K562 (cell line): Measurements from ENCODE around the gene OR51S1. TPM values are rescaled to one million over a fixed set of nuclear protein-coding genes. Genes with fewer than 3 reads are reported as not detected.

Experiments
- ATAC-seq: fragments of 200-7000 bp; cut with Tn5 transposase; 3 replicates; pipeline ENCODE4 v1.9.1; 2020; ENCODE audit warnings: moderate library complexity
- BruUV-seq: library from RNA; stranded (reverse); fragments of 400-500 nt; replicated peaks from 2 replicates; lab custom pipeline; 2021; lab: Mats Ljungman, UMichigan
- CTCF ChIA-PET: fragments of 300-600 bp; formaldehyde crosslinking; extraction: SDS; loops from one replicate; lab custom pipeline; 2021; ENCODE audit warnings: low intra/inter-chr PET ratio; lab: Yijun Ruan, JAX
- POLR2A ChIA-PET: fragments of 300-600, 350-650 bp; sonication (Branson Sonifier 250); formaldehyde crosslinking; extraction: SDS; loops from one replicate; lab custom pipeline; 2021; ENCODE audit warnings: antibody characterized with exemption, inconsistent platforms; lab: Yijun Ruan, JAX
- DNase-seq, 4 experiments: peaks; one replicate each; pipeline versions ENCODE4 v3.0.0 to v3.0.0-alpha.2; 2011 to 2018; ENCODE audit warnings: low spot score in 3 of 4, mixed read lengths in 3 of 4; ENCODE audit errors: extremely low read depth in 1 of 4
- FAIRE-seq: peaks from 2 replicates; lab custom pipeline; 2011; peaks lifted over from hg19 to GRCh38; lab: Jason Lieb, UNC
- H2AFZ ChIP-seq: 2 replicates; pipeline ENCODE4 v1.6.0; 2011; ENCODE audit warnings: low read depth, low read length, control low read depth, inconsistent platforms
- H3K27ac ChIP-seq: fragments of 200-600 bp; 3 replicates; pipeline ENCODE4 v1.8.0; 2011; ENCODE audit warnings: low read depth, mild to moderate bottlenecking, control low read depth, inconsistent platforms, low read length, moderate library complexity, mixed read lengths; ENCODE audit errors: extremely low read depth
- H3K27me3 ChIP-seq, 2 experiments: fragments of 300-600 bp in 1 of 2; 2 replicates in 1 of 2; 3 replicates in 1 of 2; pipeline versions ENCODE4 v1.6.0 to v1.8.0; 2011; ENCODE audit warnings: inconsistent platforms in 2 of 2, low read length in 2 of 2, mild to moderate bottlenecking in 1 of 2, mixed read lengths in 1 of 2, moderate library complexity in 1 of 2; ENCODE audit not compliant: control insufficient read depth in 2 of 2, insufficient read depth in 2 of 2
- H3K36me3 ChIP-seq: fragments of 300-600 bp; 3 replicates; pipeline ENCODE4 v1.8.0; 2011; ENCODE audit warnings: mild to moderate bottlenecking, low read length, inconsistent platforms; ENCODE audit not compliant: control insufficient read depth, insufficient read depth
- H3K4me1 ChIP-seq, 2 experiments: fragments of 200-600 bp in 1 of 2; replicated peaks in 1 of 2; 2 replicates in 1 of 2; 3 replicates in 1 of 2; pipeline versions ENCODE4 v1.5.1 to v1.8.0; 2011; ENCODE audit warnings: inconsistent platforms in 2 of 2, low read length in 2 of 2, mild to moderate bottlenecking in 1 of 2, mixed read lengths in 1 of 2, moderate library complexity in 1 of 2; ENCODE audit not compliant: control insufficient read depth in 2 of 2, insufficient read depth in 2 of 2
- H3K4me2 ChIP-seq: 2 replicates; pipeline ENCODE4 v1.6.1; 2011; ENCODE audit warnings: low read length, control low read depth, inconsistent platforms, mixed read lengths; ENCODE audit not compliant: insufficient read depth
- H3K4me3 ChIP-seq: fragments of 200-600 bp; sonication (generic), shearing (Covaris generic); 2 replicates; pipeline ENCODE4 v1.5.1; 2016; ENCODE audit warnings: control low read depth, inconsistent platforms
- H3K79me2 ChIP-seq: fragments of 200-600 bp; 3 replicates; pipeline ENCODE4 v1.8.0; 2011; ENCODE audit warnings: low read length, inconsistent platforms; ENCODE audit not compliant: control insufficient read depth, insufficient read depth
- H3K9ac ChIP-seq, 2 experiments: 2 replicates each; pipeline versions ENCODE4 v1.6.0 to v1.6.1; 2011; ENCODE audit warnings: low read depth in 2 of 2, low read length in 2 of 2, control low read depth in 1 of 2, inconsistent platforms in 1 of 2, mild to moderate bottlenecking in 1 of 2, mixed read lengths in 1 of 2; ENCODE audit not compliant: insufficient read depth in 1 of 2
- H3K9me1 ChIP-seq: one replicate; pipeline ENCODE4 v1.6.0; 2011; ENCODE audit warnings: inconsistent platforms, mild to moderate bottlenecking, low read length, moderate library complexity; ENCODE audit not compliant: control insufficient read depth, insufficient read depth
- H3K9me3 ChIP-seq: replicated peaks from 2 replicates; pipeline ENCODE4 v1.5.1; 2011; ENCODE audit warnings: low read depth, low read length, inconsistent platforms; ENCODE audit not compliant: control insufficient read depth, insufficient read depth
- H4K20me1 ChIP-seq: replicated peaks from 2 replicates; pipeline ENCODE4 v1.6.1; 2011; ENCODE audit warnings: low read length, inconsistent platforms, mixed read lengths; ENCODE audit not compliant: control insufficient read depth, insufficient read depth
- ASH1L ChIP-seq: fragments of 450-650 bp; IDR thresholded peaks from 2 replicates; pipeline ENCODE4 v1.6.1; 2018; ENCODE audit warnings: borderline replicate concordance, mild to moderate bottlenecking, low read depth; ENCODE audit not compliant: partially characterized antibody
- CHAMP1 ChIP-seq: fragments of 450-650 bp; IDR thresholded peaks from 2 replicates; pipeline ENCODE4 v1.6.1; 2016; ENCODE audit warnings: mild to moderate bottlenecking
- E2F8 ChIP-seq: fragments of 450-650 bp; IDR thresholded peaks from 2 replicates; pipeline ENCODE4 v1.7.1; 2018; ENCODE audit warnings: mild to moderate bottlenecking, low read depth; ENCODE audit not compliant: partially characterized antibody
- ESRRB ChIP-seq: fragments of 250-450 bp; sonication (Bioruptor Pico); IDR thresholded peaks from 2 replicates; pipeline ENCODE4 v1.5.0; 2020; ENCODE audit warnings: mild to moderate bottlenecking, moderate library complexity, borderline replicate concordance
- ETV1 ChIP-seq: fragments of 450-650 bp; conservative IDR thresholded peaks from 2 replicates; pipeline ENCODE4 v1.6.1; 2016; ENCODE audit warnings: missing genetic modification characterization, control low read depth, low read depth, missing compliant biosample characterization
- KAT7 ChIP-seq: sonication (generic); formaldehyde crosslinking; IDR thresholded peaks from 2 replicates; pipeline ENCODE4 v1.8.0; 2022; ENCODE audit warnings: missing genetic modification reagents, mild to moderate bottlenecking, borderline replicate concordance
- MEF2A ChIP-seq: IDR thresholded peaks from 2 replicates; pipeline ENCODE4 v1.6.1; 2011; ENCODE audit warnings: low read depth, mild to moderate bottlenecking, low read length, moderate library complexity; ENCODE audit not compliant: control insufficient read depth
- MTF1 ChIP-seq: fragments of 250-450 bp; sonication (Bioruptor Pico); IDR thresholded peaks from 2 replicates; pipeline ENCODE4 v1.9.0; 2021; ENCODE audit warnings: moderate library complexity, mild to moderate bottlenecking, inconsistent platforms, borderline replicate concordance
- NFE2 ChIP-seq: IDR thresholded peaks from 2 replicates; pipeline ENCODE4 v1.6.1; 2014; ENCODE audit warnings: antibody characterized with exemption, low read depth
- NUFIP1 ChIP-seq: fragments of 450-650 bp; IDR thresholded peaks from 2 replicates; pipeline ENCODE4 v1.6.1; 2018; ENCODE audit not compliant: partially characterized antibody
- SMC3 ChIP-seq: conservative IDR thresholded peaks from 2 replicates; pipeline ENCODE4 v1.6.1; 2011; ENCODE audit warnings: low read depth, low read length, improper control_type of control experiment; ENCODE audit not compliant: insufficient read depth
- SREBF2 ChIP-seq: sonication (generic); formaldehyde crosslinking; IDR thresholded peaks from 2 replicates; pipeline ENCODE4 v1.4.0; 2020; ENCODE audit warnings: mild to moderate bottlenecking, missing genetic modification reagents
- TCFL5 ChIP-seq: fragments of 250-450 bp; sonication (Bioruptor Pico); conservative IDR thresholded peaks from 2 replicates; pipeline ENCODE4 v1.6.1; 2021; ENCODE audit warnings: mild to moderate bottlenecking, moderate library complexity, matching md5 sums
- TOE1 ChIP-seq, 2 experiments: fragments of 450-650 bp in 1 of 2; sonication (generic) in 1 of 2; formaldehyde crosslinking in 1 of 2; IDR thresholded peaks; 2 replicates each; pipeline versions ENCODE4 v1.7.1 to v1.8.0; 2016 to 2022; ENCODE audit warnings: borderline replicate concordance in 2 of 2, mild to moderate bottlenecking in 2 of 2, antibody characterized with exemption in 1 of 2, inconsistent platforms in 1 of 2, low read depth in 1 of 2, missing genetic modification reagents in 1 of 2, moderate library complexity in 1 of 2
- ZNF197 ChIP-seq: fragments of 200-800 bp; sonication (Bioruptor generic); IDR thresholded peaks from 2 replicates; pipeline ENCODE4 v1.6.1; 2016; ENCODE audit warnings: low read depth, missing genetic modification characterization, missing compliant biosample characterization
- ZNF224 ChIP-seq: sonication (generic); formaldehyde crosslinking; IDR thresholded peaks from 2 replicates; pipeline ENCODE4 v1.8.0; 2022; ENCODE audit warnings: mild to moderate bottlenecking, missing genetic modification reagents
- ZNF436 ChIP-seq: fragments of 250-450, 450-650 bp; sonication (Bioruptor Pico); formaldehyde crosslinking; IDR thresholded peaks from 2 replicates; pipeline ENCODE4 v1.7.0; 2020; ENCODE audit warnings: mild to moderate bottlenecking
- ZNF511 ChIP-seq: sonication (generic); formaldehyde crosslinking; IDR thresholded peaks from 2 replicates; pipeline ENCODE4 v1.8.0; 2022; ENCODE audit warnings: mild to moderate bottlenecking, missing genetic modification reagents
- WGBS: fragments of 100-300 bp; shearing (Covaris generic); methylation state at CpG from one replicate; pipeline ENCODE4 v1.1.6; 2016; ENCODE audit warnings: low coverage, mixed read lengths; ENCODE audit not compliant: insufficient coverage; ENCODE audit errors: missing lambda C conversion rate; 5-methylcytosine and 5-hydroxymethylcytosine counted together
- in situ Hi-C: fragments of 300-500 bp; cut with MboI; formaldehyde crosslinking; loops from 4 replicates; pipeline ENCODE4 v1.15.0; 2018; ENCODE audit warnings: inconsistent platforms, mixed read lengths
- intact Hi-C: fragments of 100-400 bp; cut with micrococcal nuclease; formaldehyde crosslinking; loops from 2 replicates; pipeline ENCODE4 v1.14.2; 2022
- polyA plus RNA-seq, 8 experiments: library from polyadenylated mRNA; depleted of rRNA in 4 of 8; stranded (reverse) in 5 of 8; unstranded in 3 of 8; fragments of >200 nt; fragmentation: Nextera tagmentation in 2 of 8; fragmentation: Illumina TruSeq in 1 of 8; extraction: Ambion mirVana in 2 of 8; extraction: Trizol in 1 of 8; gene quantifications; 2 replicates each; pipeline versions ENCODE4 v1.2.1 to v1.2.3, GENCODE V29; 2011 to 2014; ENCODE audit warnings: inconsistent platforms in 1 of 8, missing spikeins in 1 of 8
- total RNA-seq, 7 experiments: library from RNA; depleted of rRNA in 6 of 7; stranded (reverse); fragments of >200 nt in 6 of 7; fragmentation: Illumina TruSeq in 2 of 7; extraction: Trizol in 2 of 7; gene quantifications; 2 replicates each; pipeline versions ENCODE4 v1.2.1 to v1.2.3, GENCODE V29; 2011 to 2021; ENCODE audit warnings: low replicate concordance in 1 of 7

OR51S1 gene
- total and polyA plus RNA-seq, 9 of the 15 experiments (the other 6 are each of a cell fraction or from before 2014, with no cell fraction given), result not detected

- Histone ChIP-seq H2AFZ (no peak overlapping the region), H3K9me1 (no peaks in the 10 kb centered on the region), H3K4me1 (no peaks in the 10 kb centered on the region), H3K79me2 (no peaks in the 10 kb centered on the region), H3K9ac (no peak overlapping the region), H4K20me1 (no peaks in the 10 kb centered on the region; the same call in 1 of the 2 replicates), H3K4me3 (no peak overlapping the region), H3K27me3 (peaks cover 0 to 5% of the 10 kb centered on the region in 2 experiments; a peak in 1 of 5 replicates), H3K4me2 (no peak overlapping the region), H3K9me3 (no peaks in the 10 kb centered on the region), H3K36me3 (no peaks in the 10 kb centered on the region), H3K27ac (no peak overlapping the region)
- CTCF ChIA-PET, result no interaction called here
- POLR2A ChIA-PET, result no interaction called here
- no peak for DNase-seq
- no peak for ATAC-seq
- intact Hi-C loops (no loop called here), in situ Hi-C loops (no loop called here)
- BruUV-seq, result no TSS peak
- 0% methylated on average over 1 of the region's 1 CpG for WGBS
- no peak for FAIRE-seq
- TF ChIP-seq NFE2 (no peak), TOE1 (IDR thresholded peaks at IDR 0.05; ENCODE audit: borderline replicate concordance) (no peak), TOE1 (CRISPR knock-in tag; IDR thresholded peaks at IDR 0.05; ENCODE audit: borderline replicate concordance, low read depth) (no peak), MTF1 (CRISPR knock-in tag) (no peak), CHAMP1 (no peak), SMC3 (no peak), NUFIP1 (no peak), TCFL5 (CRISPR knock-in tag) (no peak), ETV1 (tag) (no peak), ZNF197 (CRISPR knock-in tag) (no peak), MEF2A (no peak), SREBF2 (CRISPR knock-in tag) (no peak), ASH1L (no peak), ZNF511 (CRISPR knock-in tag) (no peak), KAT7 (CRISPR knock-in tag) (no peak), ESRRB (CRISPR knock-in tag) (no peak), ZNF436 (CRISPR knock-in tag) (no peak), ZNF224 (CRISPR knock-in tag) (no peak), E2F8 (no peak)
These were observed 40.5 kb downstream of the OR51S1 start for GRCh38 chr11:4808476-4808875.
